Esophagus squamous epithelium (tissue), 4 donors: ENCODE data around the gene PARVA.

Experiments used
- POLR2A ChIP-seq, 4 donors: fragments of 450-650 bp; IDR thresholded peaks; one replicate each; pipeline ENCODE4 v1.6.1; 2017; ENCODE audit warnings: antibody characterized with exemption in 4 of 4, mild to moderate bottlenecking in 4 of 4, moderate library complexity in 3 of 4
- TF ChIP-seq, protein P1 (sequence below), 6 experiments: fragments of 450-650 bp in 4 of 6; fragments of 200-600 bp in 2 of 6; sonication (generic) in 2 of 6; IDR thresholded peaks; one replicate each; pipeline ENCODE4 v1.5.1; 2016 to 2019; ENCODE audit warnings: antibody characterized with exemption in 6 of 6, mild to moderate bottlenecking in 4 of 6, moderate library complexity in 4 of 6

DNA sequence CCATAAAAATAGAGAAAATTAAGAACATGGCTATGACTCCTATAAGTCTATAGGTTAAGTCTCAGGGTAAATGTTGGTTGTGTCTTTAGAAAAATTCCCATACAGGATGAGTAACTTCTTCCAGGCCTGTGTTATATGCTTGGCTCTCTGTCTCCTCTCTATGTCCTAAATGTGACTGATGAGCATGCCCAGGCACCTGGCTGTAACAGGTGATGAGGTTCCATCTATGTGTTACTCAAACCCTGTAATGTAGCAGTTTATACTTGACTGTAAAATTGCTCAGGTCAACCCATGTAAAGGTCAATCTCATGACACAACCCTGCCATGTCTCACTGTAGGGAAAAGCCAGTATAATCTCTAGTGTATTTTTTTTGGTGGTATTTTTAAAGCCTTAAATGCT, 69.5 kb downstream of the PARVA start:
- TF ChIP-seq, protein P1, sequence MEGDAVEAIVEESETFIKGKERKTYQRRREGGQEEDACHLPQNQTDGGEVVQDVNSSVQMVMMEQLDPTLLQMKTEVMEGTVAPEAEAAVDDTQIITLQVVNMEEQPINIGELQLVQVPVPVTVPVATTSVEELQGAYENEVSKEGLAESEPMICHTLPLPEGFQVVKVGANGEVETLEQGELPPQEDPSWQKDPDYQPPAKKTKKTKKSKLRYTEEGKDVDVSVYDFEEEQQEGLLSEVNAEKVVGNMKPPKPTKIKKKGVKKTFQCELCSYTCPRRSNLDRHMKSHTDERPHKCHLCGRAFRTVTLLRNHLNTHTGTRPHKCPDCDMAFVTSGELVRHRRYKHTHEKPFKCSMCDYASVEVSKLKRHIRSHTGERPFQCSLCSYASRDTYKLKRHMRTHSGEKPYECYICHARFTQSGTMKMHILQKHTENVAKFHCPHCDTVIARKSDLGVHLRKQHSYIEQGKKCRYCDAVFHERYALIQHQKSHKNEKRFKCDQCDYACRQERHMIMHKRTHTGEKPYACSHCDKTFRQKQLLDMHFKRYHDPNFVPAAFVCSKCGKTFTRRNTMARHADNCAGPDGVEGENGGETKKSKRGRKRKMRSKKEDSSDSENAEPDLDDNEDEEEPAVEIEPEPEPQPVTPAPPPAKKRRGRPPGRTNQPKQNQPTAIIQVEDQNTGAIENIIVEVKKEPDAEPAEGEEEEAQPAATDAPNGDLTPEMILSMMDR (IDR thresholded peaks at IDR 0.05), result no peak
- no peak for TF ChIP-seq POLR2A (IDR thresholded peaks at IDR 0.05)
